HG02938 (cell line): ENCODE data around the gene RPL10L.

Source experiments
- ATAC-seq: cut with Tn5 transposase; IDR thresholded peaks from one replicate; pipeline ENCODE4 v1.9.1; 2021; ENCODE audit warnings: mild to moderate bottlenecking, moderate library complexity; ENCODE audit not compliant: unreplicated experiment

The RPL10L gene

DNA sequence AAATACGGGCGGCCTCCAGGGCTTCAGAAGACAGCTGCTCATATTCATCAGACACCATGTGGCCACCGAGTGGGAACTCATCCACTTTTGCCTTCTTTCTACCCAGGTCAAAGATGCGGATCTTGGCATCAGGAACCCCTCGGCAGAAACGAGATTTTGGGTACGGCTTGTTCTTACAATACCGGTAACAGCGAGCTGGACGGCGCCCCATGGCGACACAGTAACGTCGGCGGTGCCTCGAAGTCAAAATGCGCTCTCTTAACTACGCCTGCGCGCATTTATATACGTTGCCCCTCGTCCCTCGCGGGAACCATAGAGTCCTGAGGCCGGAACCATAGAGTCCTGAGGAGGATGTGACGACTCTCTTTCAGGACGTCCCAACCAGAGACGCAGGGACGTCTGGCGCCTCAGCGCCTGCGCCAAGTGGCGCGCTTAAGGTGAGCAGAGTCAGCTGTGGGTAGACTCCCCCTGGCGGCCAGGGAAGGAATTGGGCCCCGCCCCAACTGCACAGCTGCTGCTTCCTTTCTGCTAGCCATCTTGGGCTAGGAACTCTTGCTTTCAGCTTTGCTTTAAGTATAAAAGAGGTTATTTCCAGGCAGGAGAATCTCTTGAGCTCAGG, at the start of gene RPL10L:
Gene RPL10L, minus strand, starts transcription at position 256 of the 619 bp plus-strand sequence. Its CDS starts 45 bp downstream, at position 211.
- ATAC-seq = no peak

DNA sequence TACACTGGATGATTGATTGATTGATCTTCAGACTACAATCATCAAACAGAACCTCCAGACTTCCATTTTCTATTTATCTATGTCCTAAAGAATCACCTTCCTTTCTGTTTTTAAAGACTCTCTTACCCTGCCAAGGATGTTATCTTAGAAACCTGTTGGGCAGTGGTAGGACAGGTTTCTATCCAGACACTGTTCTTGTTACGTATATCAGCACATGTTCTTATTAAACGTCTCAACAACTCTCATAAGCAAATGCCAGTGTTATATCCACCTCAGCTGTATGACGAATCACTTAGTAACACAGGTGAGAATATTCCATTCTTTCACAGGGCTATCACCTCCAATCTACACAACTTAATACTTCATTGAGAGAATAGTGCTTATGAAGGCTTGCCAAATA, 40.2 kb upstream of the RPL10L start:
- ATAC-seq = no peak

DNA sequence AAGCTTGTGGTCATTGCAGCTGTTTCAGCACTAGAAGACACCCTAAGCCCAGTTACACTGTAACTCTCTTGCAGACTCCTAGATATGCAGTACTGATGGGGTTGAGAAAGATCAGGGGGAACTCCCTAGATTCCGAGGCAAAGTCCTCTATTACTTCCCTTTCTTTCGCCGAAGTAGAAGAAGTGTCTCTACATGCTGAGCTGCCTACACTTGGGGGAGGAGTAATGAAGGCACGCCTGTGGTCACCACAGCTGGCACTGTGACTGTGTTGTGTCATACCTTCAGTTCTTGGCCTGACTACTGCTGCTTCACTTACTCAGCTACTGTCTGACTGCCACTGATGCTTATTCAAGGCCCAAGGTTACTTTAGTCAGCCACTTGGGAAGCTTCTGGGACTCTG, 35.1 kb upstream of the RPL10L start:
- ATAC-seq = no peak

DNA sequence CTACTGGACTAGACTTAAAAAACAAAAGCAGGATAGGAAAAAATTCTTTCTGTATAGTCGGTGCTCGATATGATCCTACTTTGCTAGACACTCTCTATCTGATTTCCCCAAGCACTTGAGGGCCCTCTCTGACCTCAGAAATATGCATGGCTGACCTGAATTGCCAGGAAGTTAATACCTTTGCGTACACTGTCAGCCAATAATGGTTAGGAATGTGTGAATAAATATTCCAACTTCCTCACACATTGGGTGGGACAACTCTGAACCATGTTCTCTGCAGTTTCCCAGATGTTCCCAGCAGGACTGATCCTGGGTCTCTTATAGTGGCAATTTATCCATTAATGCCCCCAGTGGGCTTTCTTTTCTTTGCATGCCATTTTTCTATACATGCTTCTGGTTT, 20.5 kb upstream of the RPL10L start:
- ATAC-seq = no peak

DNA sequence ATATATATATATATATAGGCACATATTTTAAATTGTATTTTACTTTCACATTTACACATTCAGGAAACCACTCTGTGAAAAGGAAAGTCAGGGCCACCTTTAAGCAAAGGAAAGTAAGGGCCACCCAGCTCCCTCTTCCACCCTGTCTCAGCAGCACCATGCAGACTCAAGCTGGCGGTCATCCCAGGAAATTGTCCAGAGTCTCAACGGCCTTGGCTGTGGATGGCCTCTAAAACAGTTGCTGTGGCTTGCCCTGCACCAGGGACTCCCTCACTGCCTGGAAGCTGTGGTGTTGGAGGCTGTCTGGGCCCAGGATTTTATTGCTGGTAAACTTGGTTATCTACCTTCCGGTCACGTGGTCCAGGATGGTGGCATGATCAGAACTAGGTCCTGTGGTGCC, 11.8 kb upstream of the RPL10L start:
- no peak for ATAC-seq

DNA sequence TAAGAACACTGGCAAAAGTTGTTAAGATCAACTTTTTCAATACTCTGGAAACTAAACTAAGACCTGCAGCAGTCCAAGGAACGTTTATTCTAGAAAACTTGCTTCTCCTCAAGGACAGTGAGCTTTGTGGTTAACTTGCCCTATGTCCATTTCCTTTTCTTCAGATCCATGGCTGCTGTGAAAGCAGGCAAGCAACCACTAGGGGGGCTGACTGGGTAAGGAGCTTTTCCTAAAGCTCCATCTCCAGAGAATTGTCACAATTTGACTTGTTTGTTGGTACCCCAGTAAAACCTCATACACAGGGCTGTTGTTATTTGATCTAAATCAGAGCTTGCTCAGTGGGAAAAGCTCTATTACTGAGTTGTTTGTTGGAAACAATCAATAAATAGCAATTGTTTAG, 10.1 kb upstream of the RPL10L start:
- no peak for ATAC-seq

DNA sequence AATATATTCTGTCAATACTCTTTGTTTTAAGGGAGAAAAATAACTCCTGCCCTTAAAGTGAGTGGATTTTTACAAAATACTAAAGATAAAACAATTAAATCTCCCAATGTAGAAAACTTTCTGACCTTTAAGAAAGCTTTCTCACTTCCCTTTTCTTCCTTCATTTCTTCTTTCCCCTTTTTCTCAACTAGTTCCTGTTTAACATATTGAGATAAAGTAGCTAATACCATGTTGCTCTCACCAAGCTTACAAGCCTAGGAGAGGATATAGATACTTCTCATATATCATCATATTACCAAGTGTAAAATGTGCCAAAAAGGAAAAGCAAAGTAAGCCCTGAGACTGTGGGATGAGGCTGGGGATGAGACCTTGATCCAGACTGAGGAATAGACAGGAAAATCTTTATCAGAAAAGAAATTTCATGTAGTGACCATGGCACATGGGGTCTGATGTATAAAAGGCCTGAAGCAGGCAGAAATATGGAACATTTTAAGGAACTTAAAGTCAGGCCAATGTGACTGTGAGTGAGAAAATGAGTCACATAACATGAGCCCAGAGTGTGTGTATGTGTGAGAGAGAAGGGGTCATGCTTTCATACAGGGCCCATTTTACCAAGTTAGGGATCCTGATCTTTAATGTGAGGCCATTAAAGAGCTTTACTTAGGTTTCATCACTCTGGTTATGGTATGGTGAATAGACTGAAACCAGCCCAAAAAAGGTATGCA, 1.6 kb upstream of the RPL10L start:
- ATAC-seq = no peak

DNA sequence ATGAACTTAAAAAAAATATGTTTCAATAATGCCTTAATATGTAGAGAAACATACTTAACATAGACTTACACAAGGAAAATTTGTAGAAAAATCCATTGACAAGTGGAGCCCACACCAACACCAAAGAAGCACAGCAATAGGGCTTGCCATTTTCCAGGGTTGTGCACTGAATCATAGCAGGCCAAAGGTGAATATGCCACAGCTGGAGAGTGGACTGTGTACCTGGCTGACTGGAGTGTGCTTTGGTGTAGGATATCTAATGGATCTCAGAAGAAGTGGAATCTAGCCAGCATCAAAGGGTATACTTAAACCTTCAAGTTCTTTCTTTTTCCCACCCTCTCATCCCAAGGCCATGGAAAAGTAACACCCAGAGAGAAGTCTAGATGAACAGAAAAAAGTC, 4.8 kb downstream of the RPL10L start:
- ATAC-seq = no peak

DNA sequence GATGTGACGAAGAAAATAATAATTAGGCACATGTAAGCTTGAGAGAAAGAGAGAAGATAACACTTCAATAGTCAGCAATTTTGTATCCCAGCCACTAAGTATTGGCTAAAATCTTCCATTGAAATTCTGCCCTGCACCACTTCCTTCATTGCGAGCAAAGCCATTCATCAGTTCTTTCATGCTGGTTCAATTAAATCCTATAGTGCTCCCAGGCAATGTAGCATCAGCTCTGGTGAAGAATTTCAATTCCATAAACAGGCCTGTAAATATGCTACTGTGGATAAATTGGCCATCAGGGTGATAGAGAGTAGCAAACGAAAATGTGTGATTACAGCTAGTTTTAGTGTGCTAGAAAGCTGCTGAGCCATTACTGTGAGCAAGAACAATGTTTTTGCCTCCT, 24.7 kb downstream of the RPL10L start:
- no peak for ATAC-seq
